CD1c-positive myeloid dendritic cell (primary cell): ENCODE measurements around the gene TMEM42.

Experiments used
- DNase-seq: peaks from one replicate; pipeline ENCODE4 v3.0.0-alpha.2; 2016; ENCODE audit errors: extremely low spot score

TMEM42 gene

DNA sequence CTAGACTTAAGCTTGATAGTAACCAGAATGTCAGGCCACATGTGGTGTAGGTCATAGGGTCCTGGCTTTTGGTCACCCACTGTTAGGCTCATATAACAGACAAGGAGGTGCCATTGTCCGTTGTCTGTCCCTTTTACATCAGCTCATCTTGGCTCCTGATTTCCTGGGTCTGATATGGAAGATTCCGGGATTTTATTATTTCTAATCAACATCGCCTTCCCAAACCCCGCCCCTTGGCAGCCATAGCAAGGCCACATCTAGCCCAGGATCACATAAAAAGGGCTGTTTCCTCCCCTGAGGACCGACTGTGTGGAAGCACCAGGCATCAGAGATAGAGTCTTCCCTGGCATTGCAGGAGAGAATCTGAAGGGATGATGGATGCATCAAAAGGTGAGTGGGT is 12.6 kb downstream of the TMEM42 start, which contains the start of gene TGM4:
TSS of gene TGM4 (plus strand) at position 301 of the 400 bp plus-strand sequence. CDS start at position 372, 71 bp downstream.
- DNase-seq, result no peak

DNA sequence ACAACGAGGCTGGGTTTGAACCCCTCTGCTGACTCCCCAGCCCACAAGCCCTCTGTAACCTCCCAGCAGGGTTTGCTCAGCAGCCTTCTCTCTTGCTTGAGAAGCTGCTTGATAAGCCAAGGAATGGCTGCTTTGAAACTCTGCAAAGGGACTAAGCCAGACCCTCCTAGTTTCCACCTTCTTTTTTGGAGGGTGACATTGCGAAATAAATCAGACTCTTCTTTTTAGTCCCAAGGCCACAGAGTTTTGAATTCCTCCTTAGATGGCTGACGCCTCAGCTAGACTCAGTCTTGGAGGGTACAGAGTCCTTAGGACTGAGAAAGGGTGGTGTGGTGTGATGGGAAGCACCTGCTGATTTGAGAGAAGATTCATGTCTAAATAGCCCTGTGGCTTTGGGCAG is 13.9 kb downstream of the TMEM42 start:
- no peak for DNase-seq

DNA sequence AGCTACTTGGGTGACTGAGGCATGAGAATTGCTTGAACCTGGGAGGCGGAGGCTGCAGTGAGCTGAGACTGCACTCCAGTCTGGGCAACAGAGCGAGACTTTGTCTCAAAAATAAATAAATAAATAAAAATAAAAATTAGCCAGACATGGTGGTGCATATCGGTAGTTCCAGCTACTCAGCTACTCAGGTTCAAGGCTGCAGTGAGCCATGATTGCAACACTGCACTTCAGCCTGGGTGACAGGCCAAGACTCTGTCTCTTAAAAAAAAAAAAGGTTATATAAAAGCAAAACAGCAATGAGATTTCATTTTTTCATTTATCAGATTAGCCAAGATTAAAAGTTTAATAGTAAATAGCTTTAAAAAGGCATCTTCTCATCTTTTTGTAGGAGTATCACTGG is 15.6 kb downstream of the TMEM42 start:
- DNase-seq, result no peak

DNA sequence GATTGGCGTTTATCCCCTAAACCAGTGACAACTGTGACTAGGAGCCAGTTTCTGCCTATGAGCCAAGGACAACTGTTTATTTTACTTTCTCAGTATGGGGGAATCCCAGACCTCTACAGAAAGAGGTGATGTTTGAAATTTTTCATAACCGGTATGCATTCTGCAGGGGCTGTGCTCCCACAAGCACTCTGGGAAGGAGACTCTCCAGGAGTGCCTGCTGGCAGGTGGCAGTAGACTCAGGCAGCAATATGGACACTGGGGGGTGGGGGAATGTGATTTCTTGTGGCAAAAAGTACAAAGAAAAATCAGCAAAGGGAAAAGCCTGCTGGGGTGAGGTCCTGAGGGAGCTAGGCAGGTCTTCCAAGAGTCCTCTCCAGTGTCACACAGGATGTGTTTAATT is 18.6 kb downstream of the TMEM42 start:
- no peak for DNase-seq

DNA sequence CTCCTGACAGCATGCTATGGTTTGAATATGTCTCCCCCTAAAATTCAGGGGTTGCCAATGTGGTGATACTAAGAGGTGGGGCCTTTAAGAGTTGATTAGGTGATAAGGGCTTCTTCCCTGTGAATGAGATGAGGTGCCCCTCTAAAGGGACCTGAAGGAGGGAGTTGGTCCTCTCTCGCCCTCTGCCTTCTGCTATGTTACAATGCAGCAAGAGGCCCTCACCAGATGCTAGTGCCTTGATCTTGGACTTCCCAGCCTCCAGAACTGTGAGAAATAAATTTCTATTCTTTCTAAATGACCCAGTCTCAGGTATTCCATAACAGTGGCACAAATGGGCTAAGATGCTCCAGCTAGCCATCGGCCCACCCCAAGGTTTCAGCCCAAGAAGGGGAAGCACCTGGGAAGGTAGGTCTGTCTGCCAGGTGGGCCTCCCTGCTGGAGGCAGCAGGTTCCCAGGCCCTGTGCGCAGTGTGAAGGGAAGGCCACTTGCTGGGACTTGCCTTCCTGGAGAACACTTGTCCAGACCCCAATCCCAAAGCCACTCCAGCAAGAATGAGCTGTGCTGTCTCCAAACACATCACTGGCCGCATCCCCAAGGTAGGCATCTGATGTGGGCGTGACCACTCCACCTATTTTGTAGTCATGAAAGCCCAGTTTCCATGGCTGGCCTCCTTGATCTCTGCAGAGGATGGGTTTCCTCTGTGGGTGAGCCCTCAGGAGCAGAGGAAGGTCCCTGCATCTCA is 21.7 kb downstream of the TMEM42 start:
- no peak for DNase-seq

DNA sequence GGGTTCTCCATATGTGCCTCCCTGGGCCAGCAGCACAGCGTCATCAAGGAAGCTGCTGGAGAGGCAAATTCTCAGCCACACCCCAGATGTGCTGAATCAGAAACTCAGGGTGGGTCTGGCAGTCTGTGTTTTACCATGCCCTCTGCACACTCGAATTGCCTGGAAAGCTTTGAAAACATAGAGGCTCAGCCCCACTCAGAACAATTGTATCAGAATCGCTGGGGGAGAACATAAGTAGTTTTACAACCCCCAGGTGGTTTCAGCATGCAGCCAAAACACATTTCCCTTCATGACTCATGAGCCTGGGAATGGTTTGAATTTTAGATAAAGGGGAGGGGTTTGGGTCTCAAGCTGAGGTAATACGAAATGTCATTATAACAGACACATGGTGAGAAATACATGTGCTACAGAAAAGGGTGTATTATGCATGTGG is 22.3 kb downstream of the TMEM42 start:
- no peak for DNase-seq

DNA sequence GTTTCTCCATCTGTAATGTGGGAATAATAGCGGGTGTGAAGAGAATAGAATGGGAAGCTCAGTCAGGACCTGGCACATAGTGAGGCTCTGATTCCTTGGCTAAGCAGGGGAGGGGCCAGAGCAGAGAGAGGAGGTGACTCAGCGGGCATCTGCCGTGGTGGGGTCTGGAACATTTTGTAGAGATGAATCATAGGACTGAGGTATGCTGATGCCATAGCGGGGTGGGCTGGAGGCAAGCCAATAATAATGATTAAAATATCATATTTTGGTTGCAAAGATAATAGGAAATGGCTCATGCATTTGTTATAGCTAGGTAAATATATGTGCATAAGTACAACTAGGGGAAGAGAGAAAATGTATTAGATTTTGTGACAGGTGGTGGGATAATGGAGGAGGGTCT is 23.9 kb downstream of the TMEM42 start:
- no peak for DNase-seq

DNA sequence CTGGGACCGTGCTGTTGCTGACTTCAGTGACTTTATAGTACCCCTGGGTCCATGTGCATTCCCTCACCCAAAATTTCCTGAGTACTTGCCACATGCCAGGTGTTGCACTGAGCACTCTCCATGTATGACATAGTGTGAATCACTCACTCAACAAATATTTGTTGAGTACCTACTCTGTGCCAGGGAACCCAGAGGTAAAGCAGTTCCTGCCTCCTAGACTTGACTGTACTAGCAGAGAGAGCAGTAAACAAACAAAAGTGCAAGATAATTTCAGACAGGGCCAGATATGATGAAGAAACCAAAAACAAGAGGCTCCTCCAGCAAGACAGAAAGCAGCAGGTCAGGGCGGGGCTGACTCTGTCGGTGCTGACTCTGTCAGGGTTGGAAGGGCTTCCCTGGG is 24.8 kb downstream of the TMEM42 start:
- no peak for DNase-seq

DNA sequence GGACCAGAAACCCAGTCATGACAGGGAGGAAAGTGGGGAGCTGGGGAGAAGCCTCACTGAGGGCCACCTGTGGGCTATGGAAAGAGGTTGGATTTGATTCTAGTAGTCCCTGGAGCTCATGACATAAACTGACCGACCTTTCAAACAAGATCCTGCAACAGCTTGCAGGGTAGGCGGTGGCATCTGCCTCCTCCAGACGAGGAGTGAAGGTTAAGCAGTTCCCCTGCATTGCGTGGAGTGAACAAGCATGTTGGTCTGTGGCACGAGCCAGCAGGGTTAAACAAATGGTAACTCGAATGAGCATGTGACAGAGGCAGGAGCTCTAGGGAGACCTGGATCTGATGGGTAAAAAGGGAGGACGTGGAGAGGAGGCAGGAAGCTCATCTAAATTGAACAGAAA is 25.4 kb downstream of the TMEM42 start:
- no peak for DNase-seq

DNA sequence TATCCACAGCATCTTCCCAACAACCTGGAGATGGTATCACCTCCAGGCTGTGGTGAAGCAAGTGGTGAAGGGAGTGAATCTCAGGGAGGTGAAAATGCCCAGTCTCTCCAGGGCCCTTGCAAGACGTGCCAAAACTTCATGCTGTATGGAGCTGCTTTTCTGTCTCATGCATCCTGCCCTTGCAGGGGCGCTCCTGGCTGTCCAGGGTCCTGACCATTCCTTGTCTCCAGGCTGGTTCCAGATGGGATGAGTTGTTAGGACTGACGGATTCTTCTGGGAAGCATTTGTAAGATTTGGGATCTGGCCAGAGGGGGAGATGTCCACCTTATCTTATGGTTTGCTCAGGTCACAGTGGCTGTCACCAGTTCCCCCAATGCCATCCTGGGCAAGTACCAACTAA is 28.5 kb downstream of the TMEM42 start:
- DNase-seq, result no peak

DNA sequence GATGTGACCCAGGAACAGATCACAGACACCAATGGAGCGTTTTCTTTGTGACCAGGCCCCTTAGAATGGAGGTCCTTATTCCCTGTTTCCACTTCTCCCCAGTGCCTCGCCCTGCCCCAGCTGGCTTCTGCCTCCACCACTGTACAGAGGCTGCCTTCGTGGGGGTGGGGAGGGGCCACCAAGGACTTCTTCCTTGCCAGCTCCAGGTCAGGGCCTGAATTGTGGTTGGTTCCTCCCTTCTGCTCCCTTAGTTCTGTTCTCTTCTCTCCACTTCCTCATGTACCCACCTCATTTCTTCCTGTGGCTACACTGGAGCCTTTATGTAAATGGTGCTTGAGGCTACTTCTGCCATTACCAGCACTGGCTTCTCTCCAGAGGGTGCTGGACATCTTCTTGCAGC is 29.1 kb downstream of the TMEM42 start:
- DNase-seq, result no peak

DNA sequence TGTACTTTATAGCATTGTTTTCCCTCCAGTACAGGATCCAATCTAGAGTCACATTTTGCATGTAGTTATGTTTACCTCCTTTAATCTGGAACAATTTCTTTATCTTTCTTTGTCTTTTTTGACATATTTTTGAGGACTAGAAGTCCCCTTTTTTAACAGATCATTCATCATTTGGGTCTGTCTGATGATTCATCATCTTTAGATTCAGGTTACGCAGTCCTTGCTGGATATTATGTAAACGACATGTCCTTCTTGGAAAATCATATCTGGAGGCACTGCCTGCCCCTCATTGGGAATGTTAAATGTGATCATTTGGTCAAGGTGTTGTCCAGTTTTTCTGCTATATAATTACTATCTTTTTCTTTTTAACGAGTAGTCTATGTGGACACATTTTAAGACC is 31.0 kb downstream of the TMEM42 start:
- no peak for DNase-seq

DNA sequence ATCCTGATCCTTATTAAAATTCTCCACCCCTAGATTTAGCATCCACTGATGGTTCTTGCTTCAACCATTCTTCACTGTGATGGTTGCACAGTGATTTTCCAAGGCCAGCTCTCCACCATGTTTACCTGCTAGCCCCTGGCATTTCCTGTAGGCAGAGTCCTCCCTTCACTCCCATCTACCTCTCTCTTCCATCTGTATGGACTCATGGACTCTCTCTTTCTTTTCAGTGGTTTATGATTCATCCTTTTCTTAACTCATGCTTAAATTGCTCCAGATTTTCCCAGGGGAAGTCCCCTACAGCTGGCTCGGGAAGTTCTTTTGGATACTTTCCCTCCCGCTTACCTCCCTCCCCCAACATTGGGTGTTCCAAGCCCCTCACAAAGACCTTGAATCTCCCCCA is 31.4 kb downstream of the TMEM42 start:
- no peak for DNase-seq

DNA sequence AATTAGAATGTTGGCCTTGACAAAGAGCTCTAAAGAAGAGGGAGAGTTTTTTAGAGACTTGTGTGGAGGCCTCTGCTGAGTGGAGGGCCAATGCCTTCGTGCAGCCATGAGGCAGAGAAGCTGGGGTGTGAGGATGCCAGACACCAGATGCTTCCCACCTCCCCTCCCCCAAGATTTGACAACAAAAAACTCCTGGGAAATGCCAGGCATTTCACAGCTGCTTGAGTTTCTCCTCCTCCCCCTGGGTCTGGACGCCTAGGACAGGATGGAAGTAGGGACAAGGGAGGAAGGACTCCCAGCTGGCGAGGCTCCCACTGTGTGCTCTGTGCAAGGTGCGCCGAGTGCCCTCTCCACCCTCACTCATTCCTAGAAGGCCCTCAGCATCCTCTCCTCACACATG is 32.8 kb downstream of the TMEM42 start:
- DNase-seq, result no peak

DNA sequence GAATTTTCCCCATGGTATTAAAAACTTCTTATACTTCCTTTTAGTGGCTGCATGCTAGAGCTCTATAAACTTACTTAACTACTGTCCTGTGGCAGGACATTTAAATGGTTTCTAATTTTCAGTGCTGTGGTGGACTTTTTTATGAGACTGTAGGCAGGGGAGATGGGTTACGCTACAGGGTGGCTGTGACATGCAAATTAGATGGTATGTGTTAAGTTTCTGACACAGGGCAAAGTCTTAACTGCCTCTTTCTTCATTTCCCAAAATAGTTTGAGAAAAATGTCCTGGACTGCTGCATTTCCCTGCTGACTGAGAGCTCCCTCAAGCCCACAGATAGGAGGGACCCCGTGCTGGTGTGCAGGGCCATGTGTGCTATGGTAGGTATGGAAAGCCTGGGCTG is 34.7 kb downstream of the TMEM42 start:
- no peak for DNase-seq

DNA sequence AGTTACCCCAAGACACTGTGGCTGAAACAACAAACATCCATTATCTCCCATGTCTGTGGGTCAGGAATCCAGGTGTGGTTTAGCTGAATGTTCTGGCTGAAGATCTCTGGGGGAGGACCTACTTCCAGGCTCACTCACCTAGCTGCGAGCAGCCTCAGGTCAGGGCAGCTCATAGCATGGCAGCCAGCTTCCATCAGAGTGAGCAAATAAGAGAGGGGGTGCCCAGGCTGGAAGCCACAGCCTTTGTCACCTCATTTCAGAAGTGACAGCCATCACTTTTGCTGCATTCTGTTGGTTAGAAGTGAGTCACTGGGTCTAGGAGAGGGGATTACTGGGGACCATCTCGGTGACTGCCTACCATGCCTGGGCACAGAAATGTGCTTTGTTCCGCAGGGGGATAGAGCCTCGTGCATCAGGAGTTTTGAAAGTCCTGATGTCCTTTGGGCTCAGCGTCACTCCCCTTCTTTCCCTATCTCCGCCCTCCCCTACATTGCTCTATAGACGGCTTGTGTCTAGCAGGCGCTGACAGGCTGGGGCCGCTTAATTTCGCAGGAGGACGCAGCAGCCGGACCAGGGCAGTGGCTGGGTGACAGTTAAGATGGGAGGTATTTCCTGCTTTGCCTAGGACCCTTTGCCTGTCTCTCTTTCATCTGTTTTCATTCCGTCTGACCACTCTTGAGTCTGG is 38.1 kb downstream of the TMEM42 start:
- DNase-seq, result no peak

DNA sequence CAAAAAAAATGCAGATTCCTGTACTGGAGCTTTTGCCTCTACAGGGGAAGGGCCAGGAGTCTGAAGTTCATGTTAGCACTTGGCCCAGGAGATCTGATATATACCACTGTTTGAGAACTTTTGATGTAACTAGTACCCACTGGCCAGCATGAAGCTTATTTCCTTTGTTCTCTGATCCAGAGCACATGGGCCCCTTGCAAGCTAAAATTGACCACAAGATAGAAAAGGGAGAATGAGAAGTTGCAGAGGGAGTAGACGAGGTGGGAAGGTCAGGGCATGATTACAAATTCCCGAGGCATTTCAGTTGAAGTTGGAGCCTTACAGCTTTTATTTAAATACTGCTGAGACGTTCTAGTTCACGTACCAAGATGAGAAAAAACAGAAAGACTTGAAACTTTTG is 40.9 kb downstream of the TMEM42 start:
- DNase-seq, result no peak

DNA sequence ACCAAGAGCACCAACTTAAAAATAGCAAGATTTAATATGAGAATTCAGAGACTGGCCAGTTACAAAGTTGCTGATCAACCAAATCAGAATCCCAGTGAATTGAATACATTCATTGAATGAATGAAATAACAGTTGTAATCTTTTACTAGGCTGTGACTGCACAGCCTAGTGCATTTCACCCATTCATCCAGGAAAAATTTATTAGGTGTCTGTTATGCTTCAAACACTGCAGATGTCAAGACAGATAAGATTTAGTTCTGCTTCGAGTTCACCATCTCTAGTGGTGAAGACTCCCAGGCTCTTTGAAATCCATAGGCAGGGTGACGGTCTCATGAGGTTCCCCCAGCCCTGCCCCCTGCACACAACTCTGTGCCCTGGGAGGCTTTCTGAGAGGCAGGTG is 41.6 kb downstream of the TMEM42 start:
- DNase-seq, result no peak

DNA sequence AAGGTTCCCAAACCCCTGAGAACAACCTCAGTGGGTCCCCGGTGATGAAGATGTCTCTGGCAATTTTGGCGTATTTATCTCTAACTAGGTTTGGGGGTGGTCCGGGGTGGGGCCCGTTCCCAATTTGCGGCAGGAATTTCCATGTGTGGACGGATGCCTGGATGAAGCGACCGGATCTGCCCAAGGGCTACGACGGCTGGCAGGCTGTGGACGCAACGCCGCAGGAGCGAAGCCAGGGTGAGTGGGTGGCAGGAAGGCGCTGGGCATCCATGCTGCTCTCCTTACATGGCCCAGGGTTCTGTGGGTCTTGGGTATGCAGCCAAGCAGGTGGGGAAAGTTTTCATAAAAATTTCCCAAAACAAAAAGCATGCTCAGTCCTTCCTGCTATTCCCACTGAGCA is 42.0 kb downstream of the TMEM42 start:
- no peak for DNase-seq

DNA sequence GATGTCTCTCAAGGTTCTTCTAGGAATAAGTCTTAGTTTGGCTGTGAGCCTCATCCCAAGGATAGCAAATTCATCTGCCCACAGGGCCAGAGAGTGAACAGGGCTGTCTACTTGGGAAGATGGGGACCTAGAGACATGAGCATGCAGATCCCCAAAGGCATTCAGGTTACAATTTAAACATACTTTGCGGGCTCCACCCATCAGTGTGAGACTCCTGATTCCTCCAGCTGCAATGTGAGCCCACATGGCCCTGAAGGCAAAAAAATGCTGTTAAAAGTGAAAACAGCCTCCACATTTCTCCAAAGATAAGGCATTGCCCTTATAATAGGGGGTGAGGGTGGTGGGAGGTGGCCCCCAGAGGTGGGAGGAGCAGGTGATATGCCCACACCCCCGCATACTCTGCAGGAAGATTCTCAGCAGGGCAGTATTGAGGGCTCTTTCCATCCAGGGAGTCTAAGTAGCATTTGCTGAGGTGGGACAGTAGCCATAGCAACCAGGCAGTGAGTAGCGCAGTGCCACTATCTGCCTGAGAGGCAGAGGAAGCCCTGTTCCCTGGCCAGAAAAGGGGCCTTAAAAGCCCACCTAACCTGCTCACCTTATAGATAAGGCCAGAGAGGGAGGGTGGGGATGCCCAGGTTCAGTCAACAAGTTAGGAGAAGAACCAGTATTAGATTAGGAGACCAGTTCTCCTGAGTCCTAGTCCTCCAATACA is 43.9 kb downstream of the TMEM42 start:
- DNase-seq, result no peak

DNA sequence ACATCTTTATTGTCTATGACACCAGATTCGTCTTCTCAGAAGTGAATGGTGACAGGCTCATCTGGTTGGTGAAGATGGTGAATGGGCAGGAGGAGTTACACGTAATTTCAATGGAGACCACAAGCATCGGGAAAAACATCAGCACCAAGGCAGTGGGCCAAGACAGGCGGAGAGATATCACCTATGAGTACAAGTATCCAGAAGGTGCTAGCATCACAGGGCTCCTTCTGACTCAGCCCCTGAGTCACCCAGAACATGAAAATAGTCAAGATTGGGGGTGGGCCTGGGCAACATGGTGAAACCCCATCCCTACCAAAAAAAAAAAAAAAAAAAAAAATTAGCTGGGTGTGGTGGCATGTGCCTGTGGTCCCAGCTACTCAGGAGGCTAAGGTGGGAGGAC is 45.3 kb downstream of the TMEM42 start:
- no peak for DNase-seq

DNA sequence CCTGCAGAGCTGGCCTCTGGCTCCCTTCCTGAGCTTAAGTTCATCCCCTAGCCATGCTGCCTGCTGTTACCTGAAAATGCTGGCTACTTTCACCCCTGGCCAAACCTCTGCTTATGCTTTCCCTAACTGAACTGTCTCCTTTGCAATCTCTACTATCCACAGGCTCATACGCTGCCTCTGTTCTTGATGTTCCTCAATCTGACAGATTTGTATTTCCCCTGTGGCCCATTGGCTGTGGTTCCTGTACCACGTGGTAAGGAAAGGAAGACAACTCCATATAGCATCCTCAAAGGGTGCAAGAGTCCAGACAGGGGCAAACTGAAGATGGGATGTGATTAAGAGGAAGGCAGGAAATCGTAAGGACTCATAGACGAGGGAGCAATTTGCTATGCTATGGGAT is 45.9 kb downstream of the TMEM42 start:
- DNase-seq, result no peak

DNA sequence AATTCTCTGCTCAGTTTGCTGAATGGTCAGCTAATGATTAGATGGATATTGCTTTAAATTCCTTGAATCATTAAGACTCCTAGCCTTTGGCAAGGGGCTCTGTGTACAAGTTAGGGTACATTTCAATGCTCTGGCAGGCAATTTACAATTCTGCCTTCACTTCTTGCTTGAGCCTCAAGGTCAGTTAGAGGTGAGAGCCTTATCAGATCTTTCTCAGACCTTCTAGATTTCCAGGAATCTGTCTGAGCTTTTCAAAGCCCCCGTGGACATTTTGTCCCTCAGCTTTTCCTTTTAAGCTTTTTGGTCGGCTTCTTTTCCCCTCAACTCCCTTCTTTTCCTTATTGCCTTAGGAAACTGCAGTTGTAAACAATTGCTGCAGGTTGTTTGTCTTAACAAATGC is 47.4 kb downstream of the TMEM42 start:
- no peak for DNase-seq
